ENCODE measurements around the gene CST7. TPM values are rescaled to one million over a fixed set of nuclear protein-coding genes. Genes with fewer than 3 reads are reported as not detected.

Gene CST7
- total and polyA plus RNA-seq, 2 donors (not counting 3 experiments of a cell fraction or from before 2014, with no cell fraction given) = not detected

- no peak overlapping the region for H3K4me2 ChIP-seq (ENCODE audit: insufficient read depth, low read length)
- no peaks in the 10 kb centered on the region for H3K79me2 ChIP-seq (ENCODE audit: control insufficient read depth, insufficient read depth, low read length)
- H3K9me3 ChIP-seq (replicated peaks; ENCODE audit: control insufficient read depth, insufficient read depth, low read length) = no peaks in the 10 kb centered on the region
- no peak overlapping the region for H3K27ac ChIP-seq (ENCODE audit: insufficient read depth, low read depth, low read length)
- CTCF ChIA-PET = no interaction called here
- DNase-seq (ENCODE audit: low read depth, low spot score) (no peak), FAIRE-seq (no peak)
- H3K4me3 ChIP-seq (replicated peaks in 1 of 3; ENCODE audit: insufficient read depth in 1 of 3, low read depth in 1 of 3, low read length in 3 of 3) = no peak overlapping the region
- intact Hi-C loops (cut with micrococcal nuclease) = no loop called here
- no TSS peak for BruUV-seq (replicated peaks)
- H3K9ac ChIP-seq (replicated peaks; ENCODE audit: extremely low read depth, insufficient read depth, low read length) = no peak overlapping the region
- H3K9me1 ChIP-seq (replicated peaks; ENCODE audit: control insufficient read depth, extremely low read depth, insufficient read depth, low read length) = no peaks in the 10 kb centered on the region
- no peaks in the 10 kb centered on the region for H4K20me1 ChIP-seq (replicated peaks; ENCODE audit: control insufficient read depth, extremely low read depth, insufficient read depth, low read length)
- H3K27me3 ChIP-seq (ENCODE audit: control insufficient read depth in 2 of 2, insufficient read depth in 2 of 2, low read length in 2 of 2) = no peaks in the 10 kb centered on the region
- H2AFZ ChIP-seq (ENCODE audit: low read depth, low read length) = no peak overlapping the region
- no peak for TF ChIP-seq GATA2 (IDR thresholded peaks at IDR 0.05; ENCODE audit: insufficient read depth, insufficient read length, low read depth, low read length)
- no peak for TF ChIP-seq FOS (IDR thresholded peaks at IDR 0.05; ENCODE audit: borderline replicate concordance, insufficient read depth, low read length)
- TF ChIP-seq EZH2 (IDR thresholded peaks at IDR 0.05; ENCODE audit: borderline replicate concordance, low read depth, low read length, severe bottlenecking) = no peak
- no peak for TF ChIP-seq POLR2A (IDR thresholded peaks at IDR 0.05; ENCODE audit: low read depth, low read length)
- no peak for TF ChIP-seq MYC (IDR thresholded peaks at IDR 0.05; ENCODE audit: low read depth, low read length)
- POLR2A ChIA-PET = no interaction called here
- H3K36me3 ChIP-seq (ENCODE audit: control insufficient read depth in 2 of 2, extremely low read depth in 1 of 2, insufficient read depth in 2 of 2, low read length in 2 of 2) = peaks cover 10 to 14% of the 10 kb centered on the region in 2 experiments
- dilution Hi-C loops (cut with MboI; ENCODE audit: extremely low pct_ligation_motif_present, low sequenced_read_pairs) = no loop called here
- peaks cover 15% of the 10 kb centered on the region for H3K4me1 ChIP-seq (ENCODE audit: control insufficient read depth, extremely low read depth, insufficient read depth, low read length)
Observed at GRCh38 chr20:24970030-24970553, 21.0 kb downstream of the CST7 start.

GRCh38 chr20:24970754-24971153 is 21.7 kb downstream of the CST7 start:
- ChIA-PET POLR2A (no interaction called here), CTCF (no interaction called here)
- Histone ChIP-seq H3K4me3 (replicated peaks in 1 of 3; ENCODE audit: insufficient read depth in 1 of 3, low read depth in 1 of 3, low read length in 3 of 3) (no peak overlapping the region), H3K79me2 (ENCODE audit: control insufficient read depth, insufficient read depth, low read length) (no peaks in the 10 kb centered on the region), H4K20me1 (replicated peaks; ENCODE audit: control insufficient read depth, extremely low read depth, insufficient read depth, low read length) (no peaks in the 10 kb centered on the region), H3K27me3 (ENCODE audit: control insufficient read depth in 2 of 2, insufficient read depth in 2 of 2, low read length in 2 of 2) (no peaks in the 10 kb centered on the region), H3K36me3 (ENCODE audit: control insufficient read depth in 2 of 2, extremely low read depth in 1 of 2, insufficient read depth in 2 of 2, low read length in 2 of 2) (peaks cover 10 to 11% of the 10 kb centered on the region in 2 experiments), H2AFZ (ENCODE audit: low read depth, low read length) (no peak overlapping the region), H3K9ac (replicated peaks; ENCODE audit: extremely low read depth, insufficient read depth, low read length) (no peak overlapping the region), H3K27ac (ENCODE audit: insufficient read depth, low read depth, low read length) (no peak overlapping the region), H3K9me3 (replicated peaks; ENCODE audit: control insufficient read depth, insufficient read depth, low read length) (no peaks in the 10 kb centered on the region), H3K4me1 (ENCODE audit: control insufficient read depth, extremely low read depth, insufficient read depth, low read length) (peaks cover 15% of the 10 kb centered on the region), H3K4me2 (ENCODE audit: insufficient read depth, low read length) (no peak overlapping the region), H3K9me1 (replicated peaks; ENCODE audit: control insufficient read depth, extremely low read depth, insufficient read depth, low read length) (no peaks in the 10 kb centered on the region)
- FAIRE-seq (no peak), DNase-seq (ENCODE audit: low read depth, low spot score) (no peak)
- intact Hi-C loops (cut with micrococcal nuclease) (no loop called here), dilution Hi-C loops (cut with MboI; ENCODE audit: extremely low pct_ligation_motif_present, low sequenced_read_pairs) (no loop called here)
- TF ChIP-seq JUN (IDR thresholded peaks at IDR 0.05; ENCODE audit: borderline replicate concordance, insufficient read depth, insufficient read length, low read depth) (no peak), POLR2A (IDR thresholded peaks at IDR 0.05; ENCODE audit: low read depth, low read length) (no peak), MYC (IDR thresholded peaks at IDR 0.05; ENCODE audit: low read depth, low read length) (no peak), FOS (IDR thresholded peaks at IDR 0.05; ENCODE audit: borderline replicate concordance, insufficient read depth, low read length) (no peak), POLR2AphosphoS5 (IDR thresholded peaks at IDR 0.05; ENCODE audit: insufficient read depth, low read depth, low read length) (no peak), GATA2 (IDR thresholded peaks at IDR 0.05; ENCODE audit: insufficient read depth, insufficient read length, low read depth, low read length) (no peak), EZH2 (IDR thresholded peaks at IDR 0.05; ENCODE audit: borderline replicate concordance, low read depth, low read length, severe bottlenecking) (no peak)
- TF ChIP-seq, protein P1, sequence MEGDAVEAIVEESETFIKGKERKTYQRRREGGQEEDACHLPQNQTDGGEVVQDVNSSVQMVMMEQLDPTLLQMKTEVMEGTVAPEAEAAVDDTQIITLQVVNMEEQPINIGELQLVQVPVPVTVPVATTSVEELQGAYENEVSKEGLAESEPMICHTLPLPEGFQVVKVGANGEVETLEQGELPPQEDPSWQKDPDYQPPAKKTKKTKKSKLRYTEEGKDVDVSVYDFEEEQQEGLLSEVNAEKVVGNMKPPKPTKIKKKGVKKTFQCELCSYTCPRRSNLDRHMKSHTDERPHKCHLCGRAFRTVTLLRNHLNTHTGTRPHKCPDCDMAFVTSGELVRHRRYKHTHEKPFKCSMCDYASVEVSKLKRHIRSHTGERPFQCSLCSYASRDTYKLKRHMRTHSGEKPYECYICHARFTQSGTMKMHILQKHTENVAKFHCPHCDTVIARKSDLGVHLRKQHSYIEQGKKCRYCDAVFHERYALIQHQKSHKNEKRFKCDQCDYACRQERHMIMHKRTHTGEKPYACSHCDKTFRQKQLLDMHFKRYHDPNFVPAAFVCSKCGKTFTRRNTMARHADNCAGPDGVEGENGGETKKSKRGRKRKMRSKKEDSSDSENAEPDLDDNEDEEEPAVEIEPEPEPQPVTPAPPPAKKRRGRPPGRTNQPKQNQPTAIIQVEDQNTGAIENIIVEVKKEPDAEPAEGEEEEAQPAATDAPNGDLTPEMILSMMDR (IDR thresholded peaks at IDR 0.05; ENCODE audit: extremely low read depth in 1 of 2, insufficient read depth in 1 of 2, low read depth in 1 of 2, low read length in 2 of 2) = no peak
- TF ChIP-seq, protein P2, sequence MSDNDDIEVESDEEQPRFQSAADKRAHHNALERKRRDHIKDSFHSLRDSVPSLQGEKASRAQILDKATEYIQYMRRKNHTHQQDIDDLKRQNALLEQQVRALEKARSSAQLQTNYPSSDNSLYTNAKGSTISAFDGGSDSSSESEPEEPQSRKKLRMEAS (IDR thresholded peaks at IDR 0.05; ENCODE audit: insufficient read depth, insufficient read length) = no peak
- no TSS peak for BruUV-seq (replicated peaks)

Data from endothelial cell of umbilical vein (primary cell).